Uterus (tissue), 4 donors: Measurements from ENCODE around the gene GLIS2. TPM values are rescaled to one million over a fixed set of nuclear protein-coding genes. Genes with fewer than 3 reads are reported as not detected.

Source experiments
- DNase-seq, 2 donors: peaks; one replicate each; pipeline ENCODE4 v3.0.0-alpha.2; 2019 to 2020
- H3K27ac ChIP-seq, 2 donors: fragments of 200-600 bp; sonication (generic); 1 replicate in 1 of 2; 2 replicates in 1 of 2; pipeline ENCODE4 v1.5.1; 2016 to 2018
- H3K27me3 ChIP-seq, 2 donors: fragments of 200-600 bp; sonication (generic); one replicate each; pipeline ENCODE4 v1.5.1; 2018 to 2019; ENCODE audit warnings: control low read depth in 1 of 2
- H3K36me3 ChIP-seq, 2 donors: fragments of 200-600 bp; sonication (generic); one replicate each; pipeline ENCODE4 v1.5.1; 2019; ENCODE audit warnings: control low read depth in 1 of 2
- H3K4me1 ChIP-seq, 2 donors: fragments of 200-600 bp; sonication (generic); one replicate each; pipeline ENCODE4 v1.5.1; 2018 to 2019; ENCODE audit warnings: control low read depth in 1 of 2
- H3K4me3 ChIP-seq, 2 donors: fragments of 200-600 bp; sonication (generic); 1 replicate in 1 of 2; 2 replicates in 1 of 2; pipeline ENCODE4 v1.5.1; 2018 to 2019; ENCODE audit warnings: mild to moderate bottlenecking in 1 of 2
- H3K9me3 ChIP-seq, 2 donors: fragments of 200-600 bp; sonication (generic); one replicate each; pipeline ENCODE4 v1.5.1; 2019; ENCODE audit warnings: control low read depth in 1 of 2
- CTCF ChIP-seq, 4 experiments: fragments of 200-600 bp in 2 of 4; fragments of 450-650 bp in 2 of 4; sonication (generic) in 2 of 4; IDR thresholded peaks; one replicate each; pipeline ENCODE4 v1.5.1; 2016 to 2019; ENCODE audit warnings: antibody characterized with exemption in 4 of 4, mild to moderate bottlenecking in 2 of 4, moderate library complexity in 1 of 4
- POLR2A ChIP-seq, 2 donors: fragments of 450-650 bp; IDR thresholded peaks; one replicate each; pipeline ENCODE4 v1.6.1; 2016; ENCODE audit warnings: antibody characterized with exemption in 2 of 2, mild to moderate bottlenecking in 1 of 2, moderate library complexity in 1 of 2
- intact Hi-C: fragments of 100-400 bp; cut with DNase I; formaldehyde crosslinking; loops from one replicate; pipeline ENCODE4 v1.15.1; 2023; ENCODE audit warnings: low total_unique reads
- total RNA-seq, 4 donors: library from RNA; depleted of rRNA in 3 of 4; stranded (reverse); fragments of >200 nt in 3 of 4; gene quantifications; one replicate each; pipeline versions ENCODE4 v1.1.0 to v1.2.4, GENCODE V29; 2014 to 2023
- donor health status: DM: yes; HTN: yes; CAD: no.

GLIS2 gene
- total RNA-seq, 4 donors from 2014 or later: 2.9 to 55.8 (median 5.1) TPM

DNA sequence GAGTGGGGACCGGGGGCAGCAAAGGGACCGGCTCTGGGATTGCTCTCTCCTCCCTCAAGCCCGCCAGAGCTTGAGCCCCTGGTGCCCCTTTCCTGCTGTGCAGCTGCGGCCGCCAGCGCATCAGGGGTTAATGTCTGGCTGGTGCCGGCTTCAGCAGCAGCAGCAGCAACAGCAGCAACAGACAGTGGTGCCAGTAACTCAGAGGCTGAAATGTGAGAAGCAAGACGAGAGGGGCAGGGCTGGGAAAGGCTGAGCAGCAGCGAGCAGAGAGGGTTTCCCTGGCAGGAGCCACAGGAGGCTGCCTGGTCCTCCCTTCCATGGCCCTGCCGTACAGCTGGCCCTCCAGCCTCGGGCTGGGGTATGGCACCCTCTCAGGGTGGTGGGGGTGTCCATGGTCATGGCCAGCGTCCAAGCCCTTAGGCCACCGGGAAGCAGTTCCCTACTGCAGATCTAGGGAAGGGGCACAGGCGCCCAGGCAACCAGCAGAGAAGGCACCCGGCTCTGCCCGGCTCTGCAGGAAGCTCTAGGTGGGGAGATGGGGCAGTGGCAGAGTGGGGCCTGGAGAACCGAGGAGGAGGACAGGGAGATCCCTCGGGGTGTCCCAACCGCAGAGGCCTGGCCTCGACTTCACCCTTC lies 21.9 kb upstream of the GLIS2 start:
- Histone ChIP-seq H3K4me1 (peaks cover 0 to 11% of the 10 kb centered on the region in 2 donors), H3K36me3 (no peaks in the 10 kb centered on the region), H3K4me3 (no peak overlapping the region), H3K27ac (peak overlapping the region; percentile 62 to 70), H3K9me3 (no peaks in the 10 kb centered on the region), H3K27me3 (no peaks in the 10 kb centered on the region)
- TF ChIP-seq POLR2A (IDR thresholded peaks at IDR 0.05) (no peak), CTCF (IDR thresholded peaks at IDR 0.05) (no peak)
- DNase-seq: peak; percentile 57 to 62
- intact Hi-C loops: no loop called here

DNA sequence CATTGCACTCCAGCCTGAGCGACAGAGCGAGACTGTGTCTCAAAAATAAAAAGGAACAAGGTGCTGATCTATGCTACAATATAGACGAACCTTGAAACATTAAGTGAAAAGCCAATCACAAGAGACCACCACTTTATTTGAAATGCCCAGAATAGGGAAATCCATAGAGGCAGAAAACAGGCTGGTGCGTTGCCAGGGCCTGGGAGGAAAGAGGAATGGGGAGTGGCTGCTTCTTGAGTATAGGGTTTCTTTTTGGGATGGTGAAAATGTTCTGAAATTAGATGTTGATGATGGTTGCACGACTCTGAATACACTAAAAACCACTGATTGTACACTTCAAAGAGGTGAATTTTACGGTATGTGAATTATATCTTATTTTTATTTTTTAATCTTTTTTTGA lies 20.3 kb upstream of the GLIS2 start:
- Histone ChIP-seq H3K36me3 (no peaks in the 10 kb centered on the region), H3K4me3 (no peak overlapping the region), H3K9me3 (no peaks in the 10 kb centered on the region), H3K4me1 (peaks cover 0 to 11% of the 10 kb centered on the region in 2 donors), H3K27me3 (no peaks in the 10 kb centered on the region), H3K27ac (no peak overlapping the region)
- no peak for TF ChIP-seq CTCF (IDR thresholded peaks at IDR 0.05)
- TF ChIP-seq POLR2A (IDR thresholded peaks at IDR 0.05): no peak
- DNase-seq: no peak
- intact Hi-C loops: no loop called here

- intact Hi-C loops: no loop called here
- TF ChIP-seq CTCF (IDR thresholded peaks at IDR 0.05) (no peak), POLR2A (IDR thresholded peaks at IDR 0.05) (no peak)
- H3K4me1 ChIP-seq: peaks cover 0 to 11% of the 10 kb centered on the region in 2 donors
- no peak overlapping the region for H3K27ac ChIP-seq
- no peaks in the 10 kb centered on the region for H3K36me3 ChIP-seq
- H3K4me3 ChIP-seq: no peak overlapping the region
- no peaks in the 10 kb centered on the region for H3K9me3 ChIP-seq
- DNase-seq: no peak
- no peaks in the 10 kb centered on the region for H3K27me3 ChIP-seq
Observed at GRCh38 chr16:4297480-4297879, 18.4 kb upstream of the GLIS2 start.

- no peak overlapping the region for H3K4me3 ChIP-seq
- peak overlapping the region; percentile 64 to 79 for H3K27ac ChIP-seq
- intact Hi-C loops: no loop called here
- H3K36me3 ChIP-seq: no peaks in the 10 kb centered on the region
- TF ChIP-seq POLR2A (IDR thresholded peaks at IDR 0.05) (no peak), CTCF (IDR thresholded peaks at IDR 0.05) (no peak)
- peak; percentile 78 to 81 for DNase-seq
- H3K4me1 ChIP-seq: peaks cover 0 to 2% of the 10 kb centered on the region in 2 donors
- no peaks in the 10 kb centered on the region for H3K27me3 ChIP-seq
- H3K9me3 ChIP-seq: no peaks in the 10 kb centered on the region
Observed at GRCh38 chr16:4298761-4299522, 16.9 kb upstream of the GLIS2 start.

GRCh38 chr16:4301177-4301576 lies 14.7 kb upstream of the GLIS2 start:
- no peaks in the 10 kb centered on the region for H3K9me3 ChIP-seq
- H3K27ac ChIP-seq: no peak overlapping the region
- TF ChIP-seq CTCF (IDR thresholded peaks at IDR 0.05) (no peak), POLR2A (IDR thresholded peaks at IDR 0.05) (no peak)
- H3K4me3 ChIP-seq: no peak overlapping the region
- H3K36me3 ChIP-seq: no peaks in the 10 kb centered on the region
- H3K4me1 ChIP-seq: no peaks in the 10 kb centered on the region
- intact Hi-C loops: no loop called here
- H3K27me3 ChIP-seq: no peaks in the 10 kb centered on the region
- DNase-seq: no peak
